HG02938 (cell line): Measurements from ENCODE around the gene MSI2.
A peak's percentile ranks its signal among the peaks of the same experiment; 100 is the strongest.
"Not testable (repeated sequence)": the region's sequence is repeated elsewhere in the genome, so short reads cannot be mapped to it uniquely, and the experiment has no call there.

Source experiments
- ATAC-seq: cut with Tn5 transposase; IDR thresholded peaks from one replicate; pipeline ENCODE4 v1.9.1; 2021; ENCODE audit warnings: mild to moderate bottlenecking, moderate library complexity; ENCODE audit not compliant: unreplicated experiment

The MSI2 gene

GRCh38 chr17:57255776-57256681, at the start of gene MSI2:
Gene MSI2 (plus strand): TSS chr17:57256523. CDS start chr17:57256743, 220 bp downstream.
- peak; percentile 56 for ATAC-seq

- no peak for ATAC-seq
These were observed 49.4 kb upstream of the MSI2 start for GRCh38 chr17:57206928-57207327.

- ATAC-seq = no peak
These were observed 48.9 kb upstream of the MSI2 start for GRCh38 chr17:57207396-57207795.

- no peak for ATAC-seq
These were observed 46.1 kb upstream of the MSI2 start for GRCh38 chr17:57210224-57210553.

- ATAC-seq = no peak
These were observed 45.3 kb upstream of the MSI2 start for GRCh38 chr17:57210972-57211411.

- ATAC-seq = no peak
These were observed 44.8 kb upstream of the MSI2 start for GRCh38 chr17:57211543-57211942.

GRCh38 chr17:57213180-57213825, 43.0 kb upstream of the MSI2 start:
- ATAC-seq = no peak

GRCh38 chr17:57215317-57215716, 41.0 kb upstream of the MSI2 start:
- no peak for ATAC-seq

GRCh38 chr17:57221366-57222350, 34.7 kb upstream of the MSI2 start:
- ATAC-seq = no peak

GRCh38 chr17:57222422-57222821, 33.9 kb upstream of the MSI2 start:
- ATAC-seq = not testable (repeated sequence)

GRCh38 chr17:57225127-57225526, 31.2 kb upstream of the MSI2 start:
- ATAC-seq = no peak

- no peak for ATAC-seq
These were observed 29.5 kb upstream of the MSI2 start for GRCh38 chr17:57226793-57227192.

- ATAC-seq = no peak
These were observed 27.4 kb upstream of the MSI2 start for GRCh38 chr17:57228911-57229310.

- no peak for ATAC-seq
These were observed 22.1 kb upstream of the MSI2 start for GRCh38 chr17:57234061-57234738.

- ATAC-seq = no peak
These were observed 21.6 kb upstream of the MSI2 start for GRCh38 chr17:57234739-57235092.

- no peak for ATAC-seq
These were observed 21.2 kb upstream of the MSI2 start for GRCh38 chr17:57235124-57235523.

GRCh38 chr17:57236686-57237299, 19.5 kb upstream of the MSI2 start:
- no peak for ATAC-seq

- ATAC-seq = no peak
These were observed 15.7 kb upstream of the MSI2 start for GRCh38 chr17:57240648-57241047.

- no peak for ATAC-seq
These were observed 14.2 kb upstream of the MSI2 start for GRCh38 chr17:57242148-57242547.

- peak; percentile 54 for ATAC-seq
These were observed 13.1 kb upstream of the MSI2 start for GRCh38 chr17:57243171-57243622.
